HG03175 (cell line): ENCODE measurements around the gene USF3.
A peak's percentile ranks its signal among the peaks of the same experiment; 100 is the strongest.

ENCODE experiments used
- ATAC-seq: cut with Tn5 transposase; IDR thresholded peaks from one replicate; pipeline ENCODE4 v1.9.1; 2021; ENCODE audit warnings: mild to moderate bottlenecking, moderate library complexity; ENCODE audit not compliant: unreplicated experiment

The USF3 gene

DNA sequence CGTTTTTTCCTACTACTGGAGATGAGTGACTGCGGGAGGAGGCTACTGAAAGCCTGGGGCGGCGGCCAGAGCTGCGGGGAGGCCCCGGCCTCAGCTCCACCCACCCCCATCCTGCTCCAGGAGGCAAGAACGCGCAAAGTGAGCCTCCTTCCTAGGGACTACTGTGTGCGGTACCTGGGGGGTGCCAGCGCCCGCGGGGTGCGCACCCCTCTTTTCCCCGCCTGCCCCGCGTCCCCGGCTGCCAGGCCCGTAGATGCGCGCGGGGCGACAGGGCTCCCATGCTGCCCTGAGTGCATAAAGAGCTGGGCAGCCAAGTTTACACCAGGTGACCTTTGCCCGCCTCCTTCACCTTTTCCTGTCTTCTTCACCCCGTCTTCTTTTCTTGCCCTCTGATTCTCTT, 2.5 kb upstream of the USF3 start:
- ATAC-seq, result no peak

DNA sequence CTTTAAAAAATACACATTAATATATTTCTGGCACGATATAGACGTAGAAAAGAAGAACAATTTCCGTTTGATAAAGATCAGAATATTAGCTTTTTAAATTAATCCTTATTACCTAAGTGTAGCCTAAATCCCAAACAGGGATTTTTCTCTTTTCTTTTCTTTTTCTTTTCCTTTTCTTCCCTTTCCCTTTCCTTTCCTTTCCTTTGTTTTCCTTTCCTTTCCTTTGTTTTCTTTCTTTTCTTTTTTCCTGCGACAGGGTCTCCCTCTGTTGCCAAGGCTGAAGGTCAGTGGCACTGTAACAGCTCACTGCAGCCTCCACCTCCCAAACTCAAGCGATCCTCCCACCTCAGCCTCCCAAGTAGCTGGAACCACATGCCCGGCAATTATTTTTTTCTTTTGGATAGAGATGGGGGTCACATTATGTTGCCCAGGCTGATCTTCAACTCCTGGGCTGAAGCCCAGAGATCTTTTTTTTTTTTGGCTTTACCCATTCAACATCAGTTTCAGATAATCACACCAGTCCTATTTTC, 1.8 kb upstream of the USF3 start:
- no peak for ATAC-seq

DNA sequence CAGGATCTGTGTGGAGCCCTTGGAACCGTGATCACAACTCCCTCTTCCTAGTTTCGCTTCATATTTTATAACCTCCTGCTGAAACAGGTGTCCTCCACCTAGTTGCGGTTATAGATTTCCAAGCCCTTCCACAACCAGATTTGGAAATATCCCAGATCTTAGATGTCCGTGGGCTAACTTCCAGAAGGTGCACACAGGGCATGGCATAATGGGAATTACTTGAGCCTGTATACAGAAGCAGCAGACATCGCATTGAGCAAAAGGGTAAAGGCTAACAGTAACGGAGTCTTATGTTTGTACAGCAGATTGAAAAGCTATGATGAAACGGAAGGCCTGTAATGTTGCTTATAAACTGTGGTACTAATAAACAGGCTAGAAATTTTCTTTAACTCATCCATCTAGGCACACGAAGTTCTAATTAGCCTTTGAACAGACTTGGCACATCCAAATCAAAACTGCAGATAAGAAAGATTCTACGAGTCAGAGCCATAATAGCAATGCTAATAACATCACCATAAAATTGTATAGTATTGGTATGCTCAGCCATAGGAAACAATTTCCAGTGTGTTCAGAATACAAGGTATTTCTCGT, 1.2 kb upstream of the USF3 start:
- no peak for ATAC-seq

DNA sequence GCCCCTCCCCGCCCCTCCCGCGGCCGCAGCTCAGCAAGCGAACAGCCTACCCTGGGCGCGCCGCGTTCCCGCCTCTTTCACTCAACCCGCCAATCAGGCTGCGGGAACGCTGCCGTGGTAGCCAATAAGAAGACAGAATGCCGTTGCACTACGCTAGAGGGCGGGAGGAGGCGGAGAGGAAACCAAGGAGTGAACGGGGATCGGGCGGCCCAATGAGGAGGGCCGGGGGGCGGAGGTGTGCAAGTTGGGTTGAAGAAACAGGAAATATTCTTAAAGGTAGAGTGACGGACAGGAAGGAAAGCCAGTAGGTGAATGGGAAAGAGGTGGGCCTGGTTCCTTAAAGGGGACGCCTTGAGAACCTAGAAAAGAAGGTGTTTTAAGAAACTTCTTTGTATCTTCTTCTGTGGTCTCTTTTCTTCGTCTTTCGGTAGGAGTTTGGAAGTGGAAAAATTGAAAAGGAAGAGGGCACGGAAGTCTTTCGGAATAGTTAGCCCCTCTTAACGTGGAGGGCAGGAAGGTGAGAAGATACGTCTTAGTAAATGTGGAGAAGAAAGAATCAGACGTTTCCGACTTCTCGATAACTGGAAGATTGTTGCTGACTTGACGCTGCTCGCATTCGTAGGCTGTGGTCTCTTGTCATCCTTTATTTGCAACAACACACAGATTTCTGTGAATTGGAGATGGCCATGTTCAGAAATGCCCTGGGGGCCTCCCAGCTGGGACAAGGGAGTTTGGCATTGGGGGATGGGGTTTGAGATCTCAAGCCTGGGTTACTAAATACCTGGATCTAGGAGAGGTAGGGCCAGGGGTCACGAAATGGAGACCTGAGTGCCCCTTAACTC, 437 bp upstream of the USF3 start:
- ATAC-seq, result peak; percentile 92

DNA sequence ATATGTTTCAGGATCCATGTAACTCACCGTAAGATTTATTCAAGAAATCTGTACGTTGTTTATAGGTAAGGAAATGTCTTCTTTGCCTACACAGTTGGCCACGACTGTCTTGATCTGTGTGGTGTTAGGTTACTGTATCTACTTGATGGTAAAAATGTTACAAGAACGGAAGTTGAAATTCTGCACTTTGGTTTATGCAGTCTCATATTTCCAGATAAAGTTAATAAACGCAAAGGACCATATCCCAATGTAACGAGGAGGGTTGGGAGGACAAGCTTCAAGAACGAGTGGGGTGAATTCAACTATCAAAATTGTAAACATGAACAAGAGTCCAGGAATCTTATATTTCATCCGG, 1.0 kb downstream of the USF3 start:
- no peak for ATAC-seq

DNA sequence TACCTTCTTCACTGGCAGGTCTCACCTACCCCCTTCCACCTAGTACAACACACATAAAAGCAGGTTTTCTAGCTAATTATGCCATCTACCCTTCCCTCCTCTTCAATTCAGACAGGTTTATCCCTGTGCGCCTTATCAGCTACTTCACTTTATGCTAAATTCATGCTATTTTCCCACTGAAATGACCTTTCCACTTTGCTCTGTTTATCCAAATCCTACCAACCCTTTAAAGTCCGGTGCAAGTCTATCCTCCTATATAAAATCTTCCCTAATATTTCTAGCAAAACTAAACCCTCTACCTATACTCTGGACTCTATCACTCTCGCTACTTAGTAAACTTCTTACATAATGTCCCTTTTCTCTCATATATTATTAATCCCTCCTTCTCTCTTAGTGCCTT, 6.0 kb downstream of the USF3 start:
- no peak for ATAC-seq

DNA sequence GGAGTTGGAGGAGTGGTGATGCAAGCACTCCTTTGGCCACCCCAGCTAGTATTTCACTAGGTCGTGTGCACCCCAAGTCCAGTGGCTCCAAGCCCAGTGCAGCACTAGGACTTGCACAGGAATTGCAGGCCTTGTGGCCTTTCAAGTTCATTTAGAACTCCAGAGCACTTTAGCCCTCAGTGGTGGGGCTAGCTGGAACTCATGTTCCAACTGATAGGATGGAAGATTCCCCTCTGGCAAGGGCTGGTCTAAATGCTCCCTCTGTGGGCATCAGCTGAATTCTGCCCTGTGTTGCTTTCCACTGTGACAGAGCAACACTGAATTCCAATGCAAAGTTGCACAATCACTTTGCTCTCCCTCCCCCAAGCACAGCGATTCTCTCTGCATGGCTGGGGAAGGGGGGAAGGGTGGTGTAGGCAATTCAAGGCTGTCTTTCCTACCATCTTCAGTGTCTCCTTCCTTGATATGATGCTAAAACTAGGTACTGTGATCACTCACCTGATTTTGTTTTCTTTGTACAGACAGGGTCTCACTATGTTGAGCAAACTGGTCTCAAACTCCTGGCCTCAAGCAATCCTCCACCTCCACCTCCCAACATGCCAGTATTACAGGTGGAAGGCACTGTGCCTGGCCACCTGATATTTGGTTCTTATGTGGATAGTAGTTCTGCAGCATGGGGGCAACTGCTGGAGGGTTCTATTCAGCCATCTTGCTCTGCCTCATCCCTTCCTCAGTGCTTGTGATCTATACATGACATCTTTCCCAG, 10.3 kb downstream of the USF3 start:
- no peak for ATAC-seq

DNA sequence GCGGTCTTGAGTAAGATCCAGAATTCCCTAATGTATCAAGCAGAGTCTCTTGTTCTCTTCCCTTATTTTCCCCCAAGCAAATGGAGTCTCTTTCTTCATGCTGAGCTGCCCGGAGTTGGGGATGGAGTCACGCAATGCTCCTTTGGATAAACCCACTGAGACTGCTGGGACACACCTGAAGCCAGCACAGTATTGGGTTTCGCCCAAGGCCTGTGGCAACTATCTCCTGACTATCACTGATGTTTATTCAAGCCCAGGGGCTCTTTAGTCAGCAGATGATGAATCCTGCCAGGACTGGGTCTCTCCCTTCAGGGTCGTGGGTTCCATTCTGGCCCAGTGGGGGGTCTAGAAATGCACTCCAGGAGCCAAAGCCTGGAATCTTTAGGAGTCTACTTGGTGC, 11.3 kb downstream of the USF3 start:
- no peak for ATAC-seq

DNA sequence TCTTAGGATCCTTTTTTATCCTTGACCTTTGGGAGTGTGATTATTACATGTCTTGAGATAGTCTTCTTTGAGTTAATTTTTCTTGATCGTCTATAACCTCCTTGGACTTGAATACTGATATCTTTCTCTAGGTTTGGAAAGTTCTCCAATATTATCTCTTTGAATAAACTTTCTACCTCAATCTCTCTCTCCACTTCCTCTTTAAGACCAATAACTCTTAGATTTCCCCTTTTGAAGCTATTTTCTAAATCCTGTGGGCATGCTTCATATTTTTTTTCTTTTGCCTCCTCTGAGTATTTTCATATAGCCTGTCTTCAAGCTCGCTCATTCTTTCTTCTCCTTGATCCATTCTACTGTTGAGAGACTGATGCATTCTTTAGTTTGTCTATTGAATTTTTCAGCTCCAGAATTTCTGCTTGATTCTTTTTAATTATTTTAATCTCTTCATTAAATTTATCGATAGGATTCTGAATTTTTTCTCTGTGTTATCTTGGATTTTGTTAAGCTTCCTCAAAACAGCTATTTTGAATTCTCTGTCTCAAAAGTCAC, 12.1 kb downstream of the USF3 start:
- no peak for ATAC-seq

DNA sequence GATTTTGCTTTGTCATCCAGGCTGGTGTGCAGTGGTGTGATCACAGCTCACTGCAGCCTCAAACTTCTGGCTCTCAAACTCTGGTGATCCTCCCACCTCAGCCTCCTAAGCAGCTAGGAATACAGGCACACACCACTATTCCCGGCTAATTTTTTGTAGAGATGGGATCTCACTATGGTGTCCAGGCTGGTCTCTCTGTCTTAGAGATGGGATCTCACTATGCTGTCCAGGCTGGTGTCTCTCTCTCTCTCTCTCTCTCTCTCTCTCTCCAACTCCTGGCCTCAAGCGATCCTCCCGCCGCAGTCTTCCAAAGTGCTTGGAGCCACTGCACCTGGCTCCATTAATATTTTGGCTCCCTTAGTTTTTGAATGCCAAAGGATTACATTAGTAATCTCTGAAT, 17.7 kb downstream of the USF3 start:
- ATAC-seq, result no peak

DNA sequence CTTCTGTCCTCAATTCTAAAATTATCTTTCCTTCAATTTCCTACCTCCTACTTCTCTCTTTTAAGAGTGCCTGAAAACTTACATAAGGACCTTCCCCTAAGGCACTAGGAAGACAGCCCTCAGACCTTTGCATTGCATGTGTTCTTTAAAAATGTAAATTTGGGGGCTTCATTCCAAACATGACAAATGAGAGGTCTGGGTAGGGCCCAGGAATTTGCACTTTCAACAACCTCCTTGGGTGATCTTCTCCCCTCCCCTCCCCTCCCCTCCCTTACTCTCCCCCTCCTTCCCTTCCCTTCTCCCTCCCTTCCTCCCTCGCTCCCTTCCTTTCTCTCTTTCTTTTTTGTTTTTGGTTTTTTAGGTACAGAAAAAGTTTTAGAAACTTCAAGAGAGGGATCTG, 18.7 kb downstream of the USF3 start:
- no peak for ATAC-seq

DNA sequence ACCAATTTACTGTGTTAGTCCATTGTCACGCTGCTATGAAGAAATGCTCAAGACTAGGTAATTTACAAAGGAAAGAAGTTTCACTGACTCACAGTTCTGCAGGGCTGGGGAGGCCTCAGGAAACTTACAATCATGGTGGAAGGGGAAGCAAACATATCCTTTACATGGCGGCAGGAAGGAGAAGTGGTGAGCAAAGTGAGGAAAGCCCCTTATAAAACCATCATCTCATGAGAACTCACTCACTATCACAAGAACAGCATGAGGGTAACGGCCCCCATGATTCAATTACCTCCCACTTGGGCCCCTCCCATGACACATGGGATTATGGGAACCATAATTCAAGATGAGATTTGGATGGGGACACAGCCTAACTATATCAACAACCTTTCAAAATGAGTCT, 20.2 kb downstream of the USF3 start:
- ATAC-seq, result no peak

DNA sequence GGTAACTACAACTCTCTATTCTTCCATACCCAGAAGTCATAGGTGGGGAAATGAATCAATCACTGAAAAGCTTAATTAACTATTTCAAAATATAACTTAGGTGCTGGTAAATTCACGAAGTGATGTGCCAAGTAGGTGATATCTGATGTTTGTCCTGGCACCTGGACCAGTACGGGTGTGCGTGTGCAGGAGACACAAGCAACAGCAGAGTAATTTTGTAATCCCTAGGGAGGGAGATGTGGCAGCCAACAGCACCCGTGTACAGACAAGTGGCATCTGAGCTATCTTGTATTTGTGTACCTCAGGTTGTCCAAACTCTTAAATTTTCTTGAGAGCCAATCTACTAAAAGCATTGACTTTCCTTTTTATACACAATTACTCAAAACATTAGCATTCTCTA, 22.8 kb downstream of the USF3 start:
- no peak for ATAC-seq

DNA sequence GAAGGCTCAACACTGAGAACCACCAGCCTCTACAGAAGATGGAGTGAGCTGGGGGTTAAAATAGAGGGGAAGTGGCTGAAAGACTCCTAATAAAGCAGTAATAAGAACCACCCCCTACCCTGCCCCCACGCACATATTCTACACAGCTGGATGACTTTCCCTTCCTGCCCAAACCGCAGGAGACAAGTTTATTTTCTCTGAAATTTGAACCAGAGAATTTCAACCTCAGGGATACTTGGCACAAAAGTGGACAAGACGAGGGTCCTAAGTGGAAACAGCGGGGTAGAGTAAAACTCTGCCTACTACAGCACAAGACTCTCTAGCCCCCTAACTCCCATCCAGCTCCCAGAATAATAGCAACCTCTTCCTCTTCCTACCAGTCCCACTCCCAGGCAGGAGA, 28.4 kb downstream of the USF3 start:
- ATAC-seq, result no peak

DNA sequence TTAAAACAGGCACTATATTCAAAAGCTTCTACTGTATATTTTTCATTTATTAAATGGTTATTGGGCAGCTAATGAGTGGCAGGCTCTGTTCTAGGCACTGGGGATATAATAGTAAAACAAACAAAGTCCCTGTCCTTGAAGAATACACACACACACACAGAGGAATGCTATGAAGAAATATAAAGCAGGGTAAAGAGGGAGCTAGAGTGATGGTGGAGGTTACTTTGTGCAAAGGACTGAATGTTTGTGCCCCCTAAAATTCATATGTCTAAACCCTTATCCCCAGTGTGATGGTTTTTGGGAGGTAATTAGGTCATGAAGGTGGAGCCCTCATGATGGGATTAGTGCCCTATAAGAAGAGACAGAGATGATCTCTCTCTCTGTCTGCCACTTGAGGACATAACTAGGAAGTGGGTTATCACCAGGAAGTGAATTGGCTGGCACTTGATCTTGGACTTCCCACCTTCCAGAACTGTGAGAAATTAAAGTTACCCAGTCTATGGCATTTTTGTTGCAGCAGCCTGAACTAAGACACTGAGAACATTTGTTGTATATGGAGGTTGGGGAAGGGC, 31.8 kb downstream of the USF3 start:
- ATAC-seq, result no peak

DNA sequence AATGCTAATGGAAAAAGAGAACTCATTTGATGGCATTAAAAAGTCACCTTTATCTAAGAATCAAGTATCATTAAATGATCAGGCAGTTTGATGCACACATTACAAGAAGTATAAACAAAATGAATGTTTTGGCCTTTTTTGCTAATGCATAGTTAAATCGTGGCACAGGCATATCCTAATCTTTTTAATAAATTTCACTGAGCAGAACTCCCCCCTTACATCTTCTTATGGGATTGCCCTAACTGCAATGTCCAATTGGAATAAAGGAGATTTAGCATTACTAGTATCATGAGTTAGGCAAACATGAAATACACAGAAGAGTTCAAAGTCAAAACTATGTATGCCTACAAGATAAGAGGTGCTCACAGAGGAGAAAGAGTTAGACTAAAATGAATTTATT, 32.7 kb downstream of the USF3 start:
- no peak for ATAC-seq

DNA sequence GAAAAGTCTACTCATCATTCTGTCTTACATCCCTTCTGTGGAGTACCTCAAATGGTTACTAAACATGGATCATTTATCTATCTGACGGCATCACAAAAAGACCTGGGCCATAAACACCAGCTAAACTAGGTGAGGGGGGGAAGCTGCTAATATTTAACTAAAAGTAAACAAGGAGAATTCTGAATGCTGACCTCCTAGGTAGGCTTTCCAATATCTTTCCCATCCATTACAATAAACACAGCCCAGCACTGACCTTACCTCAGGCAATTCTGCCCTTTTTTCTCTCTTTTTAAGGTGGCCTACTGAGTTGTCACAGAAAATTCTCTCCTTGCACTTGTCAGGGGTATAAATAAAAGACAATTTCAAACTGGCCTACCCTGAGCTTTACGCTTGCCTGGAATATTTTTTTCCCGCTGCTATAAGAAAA, 33.1 kb downstream of the USF3 start:
- no peak for ATAC-seq

DNA sequence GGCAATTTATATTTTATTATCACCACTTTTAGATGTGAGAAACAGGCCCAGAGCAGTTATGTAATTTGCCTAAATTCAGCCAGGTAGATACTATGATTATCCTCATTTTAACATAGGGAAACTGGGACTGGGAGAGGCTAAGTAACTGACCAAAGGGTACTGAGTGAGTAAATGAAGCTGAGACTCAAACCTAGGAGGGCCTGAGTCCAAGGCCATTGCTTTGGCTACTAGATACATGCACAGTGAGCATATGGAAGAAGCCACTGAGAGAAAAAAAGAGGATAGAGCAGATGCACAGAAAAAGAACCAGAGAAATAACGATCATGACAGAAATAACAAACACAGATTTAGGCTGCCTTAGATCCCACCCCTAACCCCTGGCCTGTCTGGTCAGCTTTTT, 33.6 kb downstream of the USF3 start:
- ATAC-seq, result no peak

DNA sequence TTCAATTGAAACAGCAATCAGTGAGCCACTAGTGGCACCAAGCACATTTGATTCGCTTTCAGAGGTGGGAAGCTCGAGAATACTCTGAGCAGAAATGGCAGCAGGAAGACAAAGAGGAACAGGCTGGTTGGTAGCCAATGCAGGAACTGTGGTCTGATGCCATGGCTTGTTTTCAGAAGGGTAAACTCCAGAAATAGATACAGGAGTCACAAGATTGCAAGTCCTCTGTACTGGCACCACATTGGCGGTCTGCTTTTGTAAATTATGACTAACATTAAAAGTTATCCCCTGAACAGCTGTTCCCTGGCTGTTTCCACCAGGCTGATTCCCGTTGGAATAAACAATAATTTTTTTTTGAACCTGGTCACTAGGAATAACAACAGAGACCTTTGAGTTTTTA, 35.5 kb downstream of the USF3 start:
- ATAC-seq, result no peak

DNA sequence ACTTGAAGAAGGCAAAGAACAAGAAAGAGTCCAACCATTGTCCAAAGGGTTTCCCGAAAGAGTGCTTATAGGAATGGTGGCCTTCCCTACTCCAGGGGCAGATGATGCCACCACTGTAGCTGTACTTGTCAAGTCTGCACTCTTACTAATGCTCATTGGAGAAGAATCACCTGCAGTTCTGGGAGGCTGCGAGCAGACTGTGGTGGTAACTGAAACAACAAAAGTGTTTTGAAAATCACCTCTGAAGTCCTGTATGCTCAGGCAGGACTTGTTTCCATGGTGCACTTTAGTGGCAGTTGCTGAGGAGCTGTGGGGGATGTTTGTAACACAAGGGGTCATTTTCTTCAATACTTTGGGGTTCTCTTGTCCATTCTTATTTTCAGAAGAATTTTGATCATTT, 36.0 kb downstream of the USF3 start:
- ATAC-seq, result no peak

DNA sequence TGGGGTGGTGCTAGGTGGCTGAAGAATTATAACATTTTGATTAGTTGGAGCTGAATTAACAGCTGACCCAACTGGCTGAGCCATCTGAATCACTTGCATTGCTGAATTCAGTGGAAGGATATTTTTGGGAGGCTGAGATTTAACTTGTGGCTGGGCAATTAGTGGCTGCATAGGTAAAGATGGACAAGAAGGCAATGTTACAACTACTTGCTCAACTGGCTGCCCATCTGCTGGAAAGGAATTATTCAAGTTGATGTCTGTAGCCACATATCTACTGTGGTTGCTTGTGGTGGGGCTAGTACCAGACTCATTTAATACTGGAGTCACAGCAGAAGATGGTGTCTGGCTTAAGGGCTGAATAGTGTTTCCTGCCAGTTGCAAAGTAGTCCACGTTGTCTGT, 36.4 kb downstream of the USF3 start:
- ATAC-seq, result no peak
